Measurements from ENCODE around the gene AIFM1.

DNA sequence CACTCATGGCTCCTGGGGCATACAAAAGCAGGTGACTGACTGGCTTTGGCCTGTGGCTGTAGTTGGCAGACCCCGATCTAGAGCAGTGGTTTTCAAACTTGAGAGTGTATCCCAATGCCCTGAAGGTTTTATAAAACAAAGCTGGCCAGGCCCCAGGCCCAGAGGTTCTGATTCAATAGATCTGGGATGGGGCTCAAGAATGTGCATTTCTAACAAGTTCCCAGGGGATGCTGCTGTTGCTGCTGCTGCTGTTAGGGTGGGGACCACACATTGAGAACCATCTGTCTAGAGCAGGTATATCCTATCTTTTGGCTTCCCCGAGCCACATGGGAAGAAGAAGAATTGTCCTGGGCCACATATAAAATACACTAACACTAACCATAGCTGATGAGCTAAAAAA is 7.3 kb downstream of the AIFM1 start:
- TF ChIP-seq POLR2A (IDR thresholded peaks at IDR 0.05; ENCODE audit: low read length) (no peak), GATA1 (IDR thresholded peaks at IDR 0.05; ENCODE audit: low read depth, low read length) (no peak)

All from erythroblast (primary cell).